Mesothelial cell of epicardium (in vitro differentiated cells): ENCODE results near the gene PLAAT5. TPM values are rescaled to one million over a fixed set of nuclear protein-coding genes. Genes with fewer than 3 reads are reported as not detected.
A peak's percentile ranks its signal among the peaks of the same experiment; 100 is the strongest.

ENCODE experiments used
- DNase-seq, 2 experiments: peaks; one replicate each; pipeline ENCODE4 v3.0.0; 2021; ENCODE audit warnings: low spot score in 2 of 2; ENCODE audit not compliant: unreplicated experiment in 2 of 2
- H3K27ac Mint-ChIP-seq: 2 replicates; pipeline ENCODE4 v1.8.0; 2021; ENCODE audit warnings: mixed read lengths
- H3K27me3 Mint-ChIP-seq: 2 replicates; pipeline ENCODE4 v1.8.0; 2021; ENCODE audit warnings: low read depth, mixed read lengths
- H3K36me3 Mint-ChIP-seq: 2 replicates; pipeline ENCODE4 v1.8.0; 2021; ENCODE audit warnings: mixed read lengths
- H3K4me1 Mint-ChIP-seq: 2 replicates; pipeline ENCODE4 v1.8.0; 2021; ENCODE audit warnings: mixed read lengths
- H3K4me3 Mint-ChIP-seq: 2 replicates; pipeline ENCODE4 v1.8.0; 2021; ENCODE audit warnings: mild to moderate bottlenecking, moderate library complexity, mixed read lengths
- H3K9me3 Mint-ChIP-seq: 2 replicates; pipeline ENCODE4 v1.8.0; 2021; ENCODE audit warnings: mixed read lengths
- CTCF ChIP-seq: fragments of 200-600 bp; sonication (generic); IDR thresholded peaks from one replicate; pipeline ENCODE4 v1.5.0; 2021; ENCODE audit warnings: antibody characterized with exemption; ENCODE audit not compliant: unreplicated experiment
- total RNA-seq: library from RNA; stranded (reverse); gene quantifications from 3 replicates; pipeline ENCODE4 v1.2.1, GENCODE V29; 2021

The PLAAT5 gene
- total RNA-seq, 1 donor from 2014 or later = 1.9 TPM

DNA sequence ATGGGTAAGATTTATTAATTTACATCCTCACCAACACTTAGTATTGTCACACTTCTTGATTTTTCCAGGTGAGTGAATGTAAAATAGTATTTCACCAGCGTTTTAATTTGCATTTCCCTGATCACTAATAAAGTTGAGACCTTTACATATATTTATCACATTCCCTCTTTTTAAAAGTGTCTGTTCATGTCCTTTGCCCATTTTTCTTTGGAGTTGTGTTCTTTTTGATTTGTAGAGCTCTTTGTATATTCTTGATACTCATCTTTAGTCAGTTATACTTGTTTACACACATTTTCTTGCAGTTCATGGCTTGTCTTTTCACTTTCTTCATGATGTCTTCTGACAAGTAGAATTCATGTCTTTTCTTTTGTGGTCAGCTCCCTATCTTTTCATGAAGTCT is 2.2 kb upstream of the PLAAT5 start:
- no peak for DNase-seq
- TF ChIP-seq CTCF = no peak
- no peak overlapping the region for H3K27ac Mint-ChIP-seq
- peaks cover 34% of the 10 kb centered on the region for H3K4me1 Mint-ChIP-seq
- H3K9me3 Mint-ChIP-seq = peaks cover 16% of the 10 kb centered on the region
- H3K4me3 Mint-ChIP-seq = no peak overlapping the region
- H3K36me3 Mint-ChIP-seq = peaks cover 3% of the 10 kb centered on the region
- peaks cover 10% of the 10 kb centered on the region for H3K27me3 Mint-ChIP-seq

DNA sequence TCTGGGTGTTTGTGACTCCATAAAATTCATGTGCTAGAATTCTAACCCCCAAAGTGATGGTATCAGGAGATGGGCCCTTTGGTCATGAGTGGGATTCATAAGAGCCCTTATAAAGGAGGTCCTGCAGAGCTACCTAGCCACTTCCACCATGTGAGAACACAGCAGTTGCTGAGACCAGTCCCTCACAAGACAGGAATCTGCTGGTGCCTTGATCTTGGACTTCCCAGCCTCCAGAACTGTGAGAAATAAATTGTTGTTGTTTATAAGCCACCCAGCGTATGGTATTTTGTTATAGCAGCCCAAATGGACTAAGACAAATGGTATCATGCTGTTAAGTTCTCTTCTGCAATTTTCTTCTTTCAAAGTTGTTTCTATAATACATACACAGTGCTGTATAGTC is 1.5 kb upstream of the PLAAT5 start:
- peaks cover 34% of the 10 kb centered on the region for H3K4me1 Mint-ChIP-seq
- DNase-seq = no peak
- H3K36me3 Mint-ChIP-seq = peaks cover 3% of the 10 kb centered on the region
- H3K4me3 Mint-ChIP-seq = no peak overlapping the region
- H3K9me3 Mint-ChIP-seq = peaks cover 10% of the 10 kb centered on the region
- TF ChIP-seq CTCF = no peak
- peaks cover 10% of the 10 kb centered on the region for H3K27me3 Mint-ChIP-seq
- H3K27ac Mint-ChIP-seq = peak overlapping the region; percentile 0

DNA sequence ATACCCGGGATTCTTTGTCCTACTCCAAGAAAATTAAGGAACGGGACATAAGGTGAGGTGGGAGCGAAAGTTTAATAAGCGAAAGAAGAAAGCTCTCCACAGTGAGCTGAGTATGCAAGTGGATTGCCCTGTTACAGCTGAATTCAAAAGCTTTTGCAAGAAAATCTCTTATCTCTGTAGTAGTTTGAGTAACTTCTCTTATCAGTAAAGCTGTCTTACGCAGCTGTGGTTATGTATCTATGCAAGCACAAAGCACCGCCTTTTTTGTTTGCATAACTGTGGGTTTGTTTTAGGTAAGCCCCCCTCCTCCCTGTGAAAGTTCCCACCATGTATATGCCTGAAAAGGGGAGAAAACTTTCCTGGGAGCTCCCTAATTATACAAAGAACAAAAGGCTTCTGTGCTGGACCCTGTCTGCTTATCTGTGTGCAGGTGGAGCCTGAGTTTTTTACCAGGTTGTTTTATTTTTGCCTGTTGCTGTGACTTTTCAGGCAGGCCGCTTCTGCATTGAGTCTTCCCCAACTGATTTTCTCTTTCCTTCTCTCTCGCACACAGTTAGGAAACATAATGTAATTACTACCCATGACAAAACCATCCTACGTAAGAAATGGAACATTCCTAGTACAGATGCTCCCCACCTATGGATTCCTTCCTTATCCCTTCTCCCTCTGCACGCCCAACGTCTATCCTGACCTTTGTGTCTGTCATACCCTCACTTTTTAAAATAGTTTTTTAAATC is 837 bp upstream of the PLAAT5 start:
- Mint-ChIP-seq H3K4me3 (peak overlapping the region; percentile 78), H3K4me1 (peaks cover 34% of the 10 kb centered on the region), H3K36me3 (peaks cover 3% of the 10 kb centered on the region), H3K9me3 (peaks cover 6% of the 10 kb centered on the region), H3K27ac (peak overlapping the region; percentile 40), H3K27me3 (peaks cover 12% of the 10 kb centered on the region)
- DNase-seq = no peak
- TF ChIP-seq CTCF = no peak

DNA sequence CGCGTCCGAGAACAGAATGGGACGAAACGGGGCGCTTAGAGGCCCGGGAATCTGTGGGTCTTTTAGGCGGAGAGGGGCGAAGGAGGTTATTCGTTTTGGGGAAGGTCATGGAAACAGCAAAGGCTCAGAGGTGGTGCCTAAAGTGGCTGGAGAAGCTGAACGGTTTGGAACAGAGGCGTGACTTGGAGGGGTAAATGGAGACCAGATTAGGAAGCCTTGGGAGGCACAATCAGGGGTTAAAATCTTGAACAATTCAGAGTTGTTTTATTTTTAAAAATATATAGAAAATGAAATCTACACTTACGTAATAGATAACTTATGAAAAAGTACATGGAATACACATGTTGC is 247 bp upstream of the PLAAT5 start:
- DNase-seq = no peak
- H3K36me3 Mint-ChIP-seq = peaks cover 5% of the 10 kb centered on the region
- H3K27ac Mint-ChIP-seq = peak overlapping the region; percentile 64
- H3K27me3 Mint-ChIP-seq = peaks cover 14% of the 10 kb centered on the region
- H3K9me3 Mint-ChIP-seq = peaks cover 10% of the 10 kb centered on the region
- H3K4me1 Mint-ChIP-seq = peaks cover 34% of the 10 kb centered on the region
- peak overlapping the region; percentile 78 for H3K4me3 Mint-ChIP-seq
- no peak for TF ChIP-seq CTCF

- H3K4me1 Mint-ChIP-seq = peaks cover 34% of the 10 kb centered on the region
- DNase-seq = no peak
- peak overlapping the region; percentile 23 for H3K27ac Mint-ChIP-seq
- peaks cover 8% of the 10 kb centered on the region for H3K36me3 Mint-ChIP-seq
- TF ChIP-seq CTCF = no peak
- peaks cover 22% of the 10 kb centered on the region for H3K9me3 Mint-ChIP-seq
- peak overlapping the region; percentile 72 for H3K4me3 Mint-ChIP-seq
- peaks cover 14% of the 10 kb centered on the region for H3K27me3 Mint-ChIP-seq
Measured at GRCh38 chr11:63489879-63490278, 1.1 kb downstream of the PLAAT5 start.

- Mint-ChIP-seq H3K9me3 (peaks cover 32% of the 10 kb centered on the region), H3K27ac (no peak overlapping the region), H3K4me3 (no peak overlapping the region), H3K4me1 (peaks cover 26% of the 10 kb centered on the region), H3K27me3 (peaks cover 14% of the 10 kb centered on the region), H3K36me3 (peaks cover 8% of the 10 kb centered on the region)
- DNase-seq = no peak
- TF ChIP-seq CTCF = no peak
Measured at GRCh38 chr11:63488789-63489188, 2.2 kb downstream of the PLAAT5 start.
